Activated T-helper 1 cell treated with anti-CD3 and anti-CD28 coated beads, Interleukin-2, amount 50 U/mL, for 16 hours (primary cell): ENCODE data around the gene FBXO40.

Source experiments
- DNase-seq, 2 donors: peaks; one replicate each; pipeline ENCODE4 v3.0.0-alpha.2; 2020; ENCODE audit warnings: low read depth in 1 of 2, low spot score in 1 of 2

Gene FBXO40

DNA sequence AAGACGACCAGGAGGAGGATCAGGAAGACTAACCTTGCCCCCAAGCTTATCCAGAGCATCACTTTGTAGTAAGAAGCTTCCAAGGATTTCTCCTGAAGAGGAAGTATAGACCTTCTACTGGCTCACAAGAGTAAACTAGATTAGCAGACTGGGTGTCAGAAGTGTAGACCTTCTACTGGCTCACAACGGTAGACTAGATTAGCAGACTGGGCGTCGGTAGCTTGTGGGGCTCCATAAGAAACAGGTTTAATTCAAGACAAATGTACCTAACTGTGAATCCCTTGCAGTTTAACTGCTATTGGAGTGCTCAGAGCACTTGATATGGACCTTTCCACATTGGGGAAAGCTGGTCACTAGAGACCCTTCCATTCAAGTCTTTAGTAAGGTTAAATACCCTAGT, 12.9 kb downstream of the FBXO40 start:
- DNase-seq = no peak

DNA sequence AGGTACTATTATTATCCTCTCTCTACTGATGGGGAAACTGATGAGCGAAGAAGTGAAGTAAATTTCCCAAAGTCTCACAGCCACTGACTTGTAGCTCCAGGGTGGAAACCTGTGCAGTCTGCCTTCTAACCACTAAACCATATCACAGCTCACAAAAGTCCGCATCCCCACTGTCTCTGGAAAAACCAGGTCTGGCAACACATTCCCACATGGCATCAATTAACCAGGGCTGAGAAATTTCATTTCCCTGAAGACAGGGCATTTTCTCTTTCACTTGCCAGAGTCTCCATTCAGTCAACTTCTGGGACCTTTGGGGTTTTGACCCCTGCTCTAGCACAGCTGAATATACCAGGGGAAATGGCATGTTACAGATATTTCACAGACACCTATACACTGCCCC, 26.5 kb downstream of the FBXO40 start:
- DNase-seq = no peak

DNA sequence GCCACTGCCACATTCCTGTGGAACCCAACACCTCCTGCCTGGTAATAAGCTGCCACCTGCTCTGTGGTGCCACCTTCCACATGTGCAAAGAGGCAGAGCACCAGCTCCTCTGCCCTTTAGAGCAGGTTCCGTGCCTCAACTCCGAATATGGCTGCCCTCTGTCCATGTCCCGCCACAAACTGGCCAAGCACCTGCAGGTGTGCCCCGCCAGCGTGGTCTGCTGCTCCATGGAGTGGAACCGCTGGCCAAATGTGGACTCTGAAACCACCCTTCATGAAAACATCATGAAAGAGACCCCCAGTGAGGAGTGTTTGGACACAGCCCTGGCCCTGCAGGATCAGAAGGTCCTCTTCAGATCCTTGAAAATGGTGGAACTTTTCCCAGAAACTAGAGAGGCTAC, 28.3 kb downstream of the FBXO40 start:
- no peak for DNase-seq

DNA sequence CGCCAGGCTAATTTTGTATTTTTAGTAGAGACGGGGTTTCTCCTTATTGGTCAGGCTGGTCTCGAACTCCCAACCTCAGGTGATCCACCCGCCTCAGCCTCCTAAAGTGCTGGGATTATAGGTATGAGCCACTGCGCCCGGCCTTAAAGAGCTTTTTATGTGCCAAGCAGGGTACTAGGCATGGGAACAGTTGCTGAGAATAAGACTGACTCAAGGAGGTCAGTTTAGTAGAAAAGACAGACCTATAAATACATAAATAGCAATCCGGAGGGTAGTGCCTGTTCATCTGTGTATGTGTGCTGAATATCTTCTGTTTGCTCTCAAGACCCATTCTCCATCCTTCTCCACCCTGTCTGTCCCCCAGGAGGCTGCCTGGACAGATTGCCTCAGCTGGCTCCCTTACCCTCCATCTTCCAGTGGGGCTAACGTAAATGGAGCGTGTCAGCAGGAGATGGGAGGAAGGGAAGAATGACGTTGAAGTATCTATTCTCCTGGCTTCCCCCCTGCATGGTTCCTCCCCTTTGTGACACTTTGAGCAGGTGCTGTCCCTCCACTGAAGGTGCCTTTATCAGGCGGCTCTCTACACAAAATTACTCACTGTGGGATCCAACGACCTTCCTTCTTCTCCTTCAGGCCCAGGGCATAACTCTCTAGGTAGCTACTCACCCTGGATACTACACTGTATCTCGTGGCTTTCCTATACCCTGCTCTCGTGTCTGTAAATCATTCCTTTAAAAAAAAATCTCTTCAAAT, 31.1 kb downstream of the FBXO40 start:
- no peak for DNase-seq

DNA sequence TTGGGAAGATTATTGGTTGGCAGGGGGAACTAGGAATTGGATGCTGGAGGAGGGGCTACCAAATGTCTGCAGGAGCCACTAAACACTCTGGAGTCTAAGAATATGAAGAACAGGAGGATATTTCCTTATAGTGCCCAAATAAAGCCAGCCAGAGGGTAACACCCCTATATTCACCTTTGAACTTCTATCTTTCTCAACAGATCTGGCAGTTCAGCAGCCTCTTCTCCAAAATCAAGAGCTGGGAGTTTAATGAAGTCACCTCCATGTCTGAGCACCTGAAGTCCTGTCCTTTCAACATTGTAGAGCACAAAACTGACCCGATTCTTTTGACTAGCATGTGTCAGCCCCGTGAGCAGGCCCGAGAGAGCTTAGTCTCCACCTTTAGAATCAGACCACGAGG, 33.3 kb downstream of the FBXO40 start:
- DNase-seq = no peak

DNA sequence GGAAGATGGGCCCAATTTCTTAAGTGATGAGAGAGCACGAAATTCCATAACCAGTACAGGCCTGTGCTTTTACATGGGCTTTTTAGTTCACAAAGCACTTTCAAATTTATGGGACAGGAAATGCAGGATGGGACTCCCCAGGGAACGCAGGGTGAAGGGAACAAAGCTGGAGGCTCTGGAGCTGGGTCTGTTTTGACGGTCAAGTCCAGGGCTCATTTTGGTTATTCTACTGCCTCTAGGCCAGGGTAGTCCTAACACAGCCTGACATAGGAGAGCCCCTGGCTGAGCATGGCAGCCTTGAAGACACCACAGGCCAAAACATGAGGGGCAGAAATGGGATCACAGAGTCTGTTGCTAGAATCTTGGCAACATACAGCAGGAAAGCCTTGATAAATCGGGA, 34.0 kb downstream of the FBXO40 start:
- DNase-seq = no peak

DNA sequence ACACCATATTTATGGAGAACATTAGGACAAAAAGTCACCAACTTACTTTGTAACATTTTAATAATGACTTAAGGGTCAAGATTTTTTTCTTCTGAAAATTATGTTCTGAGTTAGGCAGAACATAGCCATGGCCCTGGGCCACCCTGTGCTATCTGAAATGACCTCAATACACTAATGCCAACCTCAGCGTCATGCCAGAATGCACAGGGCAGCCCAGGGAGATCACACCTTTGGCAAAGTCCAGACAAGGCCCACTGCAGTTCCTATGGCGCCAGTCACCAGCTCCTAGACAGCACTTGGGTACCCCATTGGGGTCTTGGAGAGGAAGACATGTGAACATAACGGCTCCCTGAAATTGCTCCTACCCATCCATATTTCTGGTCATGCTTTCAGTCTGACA, 34.4 kb downstream of the FBXO40 start:
- no peak for DNase-seq

DNA sequence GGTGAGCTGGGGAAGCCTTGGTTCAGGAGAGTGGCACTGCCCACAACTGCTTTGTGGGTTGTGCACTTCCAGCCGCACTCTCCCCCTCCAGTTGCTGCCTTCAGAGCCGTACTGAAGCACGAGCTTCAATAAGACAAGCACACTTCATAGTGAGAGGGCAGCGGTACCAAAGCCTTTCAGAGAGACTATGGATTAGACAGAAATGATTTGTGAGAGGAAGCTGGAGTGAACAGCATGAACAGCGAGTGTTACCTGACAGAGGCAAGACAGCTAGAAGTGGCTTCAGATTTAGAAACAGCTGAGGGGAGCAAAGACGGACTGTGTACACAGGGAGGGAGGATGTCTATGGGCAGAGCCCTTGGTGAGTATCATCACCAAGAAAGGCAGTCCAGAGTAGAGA, 36.4 kb downstream of the FBXO40 start:
- no peak for DNase-seq

DNA sequence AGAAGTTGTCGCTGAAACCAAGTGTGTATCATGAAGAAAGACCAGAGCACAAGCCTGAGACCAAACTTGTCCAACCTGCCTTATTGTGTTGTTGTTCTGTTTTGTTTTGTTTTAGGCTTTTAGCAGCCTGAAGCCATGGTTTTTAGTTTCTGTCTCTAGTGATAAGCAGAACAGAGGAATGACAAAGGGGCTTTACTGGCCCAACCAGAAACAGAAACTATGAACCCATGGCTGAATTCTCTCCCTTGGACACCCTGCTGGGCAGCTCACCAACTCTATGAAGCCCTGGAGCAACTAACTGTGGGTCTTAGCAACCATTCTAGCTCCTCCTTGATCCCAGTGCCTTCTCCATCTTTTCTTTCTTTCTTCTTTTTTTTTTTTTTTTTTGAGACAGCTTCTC, 37.2 kb downstream of the FBXO40 start:
- DNase-seq = no peak

DNA sequence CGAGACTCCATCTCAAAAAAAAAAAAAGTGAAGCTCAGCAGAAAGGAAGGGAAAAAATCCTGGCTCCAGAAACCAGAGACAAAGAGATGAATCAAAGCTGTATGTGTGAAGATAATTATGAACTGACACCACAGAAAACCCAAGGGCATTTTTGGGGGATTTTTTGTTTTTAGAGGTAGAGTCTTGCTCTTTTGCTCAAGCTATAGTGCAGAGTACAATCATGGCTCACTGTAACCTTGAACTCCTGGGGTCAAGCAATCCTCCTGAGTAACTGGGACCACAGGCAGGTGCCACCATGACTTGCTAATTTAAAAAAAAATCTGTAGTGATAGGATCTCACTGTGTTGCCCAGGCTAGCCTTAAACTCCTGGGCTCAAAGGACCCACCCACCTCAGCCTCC, 44.7 kb downstream of the FBXO40 start:
- DNase-seq = no peak

DNA sequence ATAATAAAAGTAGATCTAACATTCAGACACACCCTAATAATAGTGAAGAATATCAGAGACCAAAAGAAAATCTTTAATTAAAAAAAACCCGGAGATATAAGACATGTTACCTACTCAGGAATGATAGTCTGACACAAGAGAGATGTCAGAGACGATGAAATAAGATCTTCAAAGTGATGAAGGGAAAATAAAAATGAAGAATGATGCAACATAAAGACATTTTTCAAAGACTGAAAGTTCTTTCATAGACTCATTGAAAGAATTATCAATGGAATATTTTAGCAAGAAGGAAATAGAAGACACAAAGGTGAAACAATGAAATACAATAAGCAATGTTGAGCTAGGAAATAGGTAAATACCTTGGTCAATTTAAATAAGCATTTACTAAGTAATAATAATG, 47.9 kb downstream of the FBXO40 start:
- DNase-seq = no peak

DNA sequence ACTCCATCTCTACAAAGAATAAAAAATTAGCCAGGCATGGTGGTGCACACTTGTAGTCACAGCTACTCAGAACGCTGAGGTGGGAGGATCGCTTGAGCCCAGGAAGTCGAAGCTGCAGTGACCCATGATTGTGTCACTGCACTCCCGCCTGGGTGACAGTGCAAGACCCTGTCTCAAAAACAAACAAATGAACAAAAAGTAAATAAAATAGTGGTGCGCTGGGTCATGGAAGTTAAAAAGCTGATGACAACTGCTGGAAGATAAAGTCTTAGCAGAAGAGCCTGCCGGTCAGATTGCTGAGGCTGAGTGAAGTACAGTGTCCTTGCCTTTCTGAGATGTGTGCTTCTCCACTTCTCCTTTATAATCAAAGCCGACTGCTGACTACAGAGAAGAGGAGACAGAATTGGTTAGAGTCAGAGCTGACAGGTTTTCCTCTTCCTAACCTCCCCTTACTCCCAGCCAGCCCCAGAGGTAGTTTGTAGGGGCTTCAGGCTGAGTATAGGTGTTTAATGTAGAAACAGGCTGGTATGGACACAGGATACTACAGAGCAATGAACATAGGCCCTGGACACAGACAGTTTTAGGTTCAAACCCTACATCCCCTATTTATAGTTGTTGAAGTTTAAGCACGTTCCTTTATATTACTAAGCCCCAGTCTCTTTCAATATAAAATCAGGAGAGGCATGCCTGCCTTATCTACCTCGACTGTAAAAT, 49.6 kb downstream of the FBXO40 start:
- no peak for DNase-seq

DNA sequence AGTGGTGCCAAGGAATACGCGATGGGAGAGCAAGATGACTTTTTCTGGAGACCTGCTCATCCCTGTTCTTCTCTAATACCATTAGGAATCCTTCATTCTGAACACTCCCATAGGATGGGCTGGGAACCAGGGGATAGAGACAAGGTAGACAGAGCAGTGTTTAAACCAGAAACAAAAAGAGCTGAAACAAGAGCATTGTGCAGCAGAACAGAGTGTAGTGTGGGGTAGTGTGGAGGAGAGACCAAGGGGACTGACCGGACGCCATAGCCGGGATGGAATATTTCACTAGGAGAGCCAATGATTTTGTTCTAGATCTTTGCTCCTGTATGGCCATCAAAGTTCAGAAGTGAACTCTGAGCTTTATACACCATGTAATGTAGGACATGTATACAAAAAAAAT, 51.9 kb downstream of the FBXO40 start:
- DNase-seq = no peak

DNA sequence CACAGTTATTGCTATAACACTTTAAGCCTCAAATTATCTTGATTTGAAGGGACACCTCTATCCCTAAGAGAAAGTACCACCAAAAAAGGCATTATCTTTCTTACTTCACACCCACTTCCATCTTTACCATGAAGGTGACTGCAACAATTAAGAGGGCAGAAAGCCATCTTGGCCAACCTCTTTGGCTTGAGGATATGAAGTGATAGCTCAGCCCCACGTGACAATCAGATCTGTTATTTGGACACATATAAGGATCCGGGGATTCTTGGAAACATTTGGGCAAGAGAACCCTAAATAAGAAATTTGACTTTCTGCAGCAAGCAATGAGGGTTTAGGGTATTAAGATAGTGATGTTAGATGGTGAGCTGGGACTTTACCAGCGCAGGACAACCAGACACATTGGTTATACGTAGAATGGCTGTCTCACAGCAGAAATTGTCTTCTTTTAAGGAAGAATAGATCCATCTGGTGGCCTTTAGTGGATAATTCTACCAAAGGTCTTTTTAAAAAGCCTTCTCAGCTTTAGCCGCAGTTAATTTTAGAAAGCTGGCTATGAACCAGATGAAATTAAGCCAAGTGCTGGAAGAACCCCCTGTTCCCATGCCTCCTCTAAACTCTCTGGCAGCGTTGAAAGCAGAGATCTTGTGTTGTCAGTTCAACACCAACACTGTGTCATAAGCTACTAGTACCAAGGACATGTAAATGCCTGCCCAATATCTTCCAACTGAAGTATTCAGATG, 55.2 kb downstream of the FBXO40 start:
- DNase-seq = no peak

DNA sequence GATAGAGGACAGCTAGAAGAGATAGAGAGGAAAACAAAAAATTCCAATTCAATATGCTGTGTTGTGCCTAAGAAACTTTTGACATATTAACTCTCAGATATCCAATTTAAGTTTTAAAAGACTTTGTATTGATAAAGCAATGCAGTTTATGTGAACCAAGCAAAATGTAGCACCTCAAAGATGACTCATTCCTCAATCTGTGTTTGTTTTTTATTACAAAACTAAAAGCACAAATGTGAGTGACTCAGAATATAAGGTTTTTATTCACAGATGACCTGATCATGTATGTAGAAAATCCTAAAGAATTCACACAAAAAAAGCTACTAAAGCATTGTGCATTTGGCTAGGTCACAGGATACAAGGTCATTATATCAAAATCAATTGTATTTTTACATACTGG, 56.5 kb downstream of the FBXO40 start:
- DNase-seq = no peak

DNA sequence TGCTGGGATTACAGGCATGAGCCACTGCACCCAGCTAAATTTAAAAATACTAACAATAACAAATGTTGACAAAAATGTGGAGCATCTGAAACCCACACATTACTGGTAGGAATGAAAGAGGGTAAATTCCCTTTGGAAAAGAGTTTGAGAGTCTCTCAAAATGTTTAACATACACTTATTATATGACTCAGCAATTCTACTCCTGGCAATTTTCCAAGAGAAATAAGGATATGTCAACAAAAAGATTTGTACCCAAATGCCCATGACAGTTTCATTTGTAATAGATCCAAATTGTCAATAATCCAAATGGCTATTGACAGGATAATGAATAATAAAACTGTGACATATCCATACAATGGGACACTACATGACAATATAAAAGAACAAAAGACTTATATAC, 58.5 kb downstream of the FBXO40 start:
- no peak for DNase-seq

DNA sequence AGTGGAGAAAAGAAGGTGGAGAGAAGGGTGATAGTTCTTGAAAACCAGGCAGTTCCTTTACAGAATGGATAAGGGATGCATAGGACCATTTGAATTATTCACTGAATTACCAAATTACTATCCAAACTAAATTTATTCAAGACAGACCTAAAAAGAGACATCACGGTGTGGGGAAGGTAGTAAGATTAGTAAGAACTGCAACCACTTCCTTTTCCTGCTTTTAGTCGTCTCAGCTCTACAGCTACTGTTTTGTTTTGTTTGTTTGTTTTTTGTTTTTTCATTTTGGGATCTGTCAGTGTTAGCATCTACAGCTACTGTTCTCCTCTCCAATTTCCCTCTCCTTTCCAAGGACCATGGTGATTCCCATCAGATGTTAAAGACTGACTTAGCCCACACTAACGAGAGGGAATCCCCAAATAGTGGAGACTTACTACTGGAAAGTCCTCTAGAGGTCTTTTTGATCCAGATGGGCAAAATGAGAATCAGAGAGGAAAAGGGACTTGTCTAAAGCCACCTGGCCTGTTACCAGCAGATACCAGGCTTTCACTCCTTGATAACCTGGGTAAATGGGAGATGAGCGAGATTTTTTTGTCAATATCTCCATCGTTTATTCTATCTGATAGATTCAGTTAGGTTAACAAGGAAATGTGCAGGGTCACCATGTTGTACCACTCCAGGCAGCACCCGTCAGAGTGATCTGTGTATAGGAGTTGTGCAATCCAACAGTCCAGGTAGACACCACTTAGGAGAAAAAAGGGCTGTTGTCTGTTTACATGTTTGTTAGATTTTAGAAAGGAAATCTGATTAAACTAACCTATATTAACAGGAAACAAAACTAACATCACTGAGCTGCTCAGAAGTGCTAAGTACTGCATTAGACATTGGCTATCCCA, 61.6 kb downstream of the FBXO40 start:
- DNase-seq = no peak

DNA sequence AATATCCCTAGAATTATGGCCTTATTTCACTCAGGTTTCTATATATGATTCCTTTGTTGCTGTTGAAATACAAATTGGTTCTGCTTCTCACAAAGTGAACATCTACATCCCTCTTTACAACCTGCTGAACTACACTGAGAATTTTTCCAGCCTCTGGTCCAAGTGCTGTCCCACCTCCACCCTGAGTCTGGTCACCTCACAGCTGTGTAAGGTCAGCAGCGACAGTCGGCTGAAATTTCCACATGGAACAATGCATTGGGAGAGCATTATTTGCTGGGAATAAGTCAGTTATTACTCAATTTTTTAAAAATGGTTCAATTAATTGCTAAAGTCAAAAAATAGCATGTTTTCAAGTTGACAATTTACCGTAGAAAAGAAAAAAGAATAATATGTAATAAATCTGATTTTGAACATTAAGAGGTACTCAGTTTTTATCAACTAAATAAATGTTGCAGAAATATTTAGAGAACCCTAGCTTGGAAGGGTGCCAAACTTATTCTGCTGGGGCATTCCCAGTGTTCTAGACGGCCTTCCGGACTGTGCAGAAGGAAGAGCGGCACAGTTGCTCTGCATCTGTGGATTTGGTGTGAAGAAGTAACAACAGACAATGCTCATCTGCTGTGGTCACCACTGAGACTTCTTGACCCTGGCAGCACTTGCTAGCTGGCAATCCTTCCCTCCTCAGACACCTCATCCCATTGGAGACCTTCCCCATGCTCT, 65.7 kb downstream of the FBXO40 start:
- no peak for DNase-seq

DNA sequence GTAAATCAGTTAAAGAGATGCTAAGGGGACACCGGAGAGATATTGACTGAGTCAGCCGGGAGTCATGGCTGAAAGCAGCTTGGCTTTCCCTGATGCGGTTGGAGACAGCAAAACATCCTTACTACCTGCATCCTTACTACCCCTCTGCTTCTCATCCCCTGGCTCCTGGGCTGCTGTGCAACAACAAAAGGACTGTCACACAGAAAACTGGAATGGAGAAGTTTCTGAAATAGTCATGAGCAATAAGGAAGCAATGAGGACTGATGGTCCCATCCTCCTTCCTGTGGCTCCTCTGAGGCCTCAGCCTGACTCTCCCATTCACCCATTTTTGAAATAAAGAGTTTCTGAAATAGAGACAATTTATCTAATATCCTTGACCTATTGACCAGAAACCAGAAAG, 66.4 kb downstream of the FBXO40 start:
- DNase-seq = no peak

DNA sequence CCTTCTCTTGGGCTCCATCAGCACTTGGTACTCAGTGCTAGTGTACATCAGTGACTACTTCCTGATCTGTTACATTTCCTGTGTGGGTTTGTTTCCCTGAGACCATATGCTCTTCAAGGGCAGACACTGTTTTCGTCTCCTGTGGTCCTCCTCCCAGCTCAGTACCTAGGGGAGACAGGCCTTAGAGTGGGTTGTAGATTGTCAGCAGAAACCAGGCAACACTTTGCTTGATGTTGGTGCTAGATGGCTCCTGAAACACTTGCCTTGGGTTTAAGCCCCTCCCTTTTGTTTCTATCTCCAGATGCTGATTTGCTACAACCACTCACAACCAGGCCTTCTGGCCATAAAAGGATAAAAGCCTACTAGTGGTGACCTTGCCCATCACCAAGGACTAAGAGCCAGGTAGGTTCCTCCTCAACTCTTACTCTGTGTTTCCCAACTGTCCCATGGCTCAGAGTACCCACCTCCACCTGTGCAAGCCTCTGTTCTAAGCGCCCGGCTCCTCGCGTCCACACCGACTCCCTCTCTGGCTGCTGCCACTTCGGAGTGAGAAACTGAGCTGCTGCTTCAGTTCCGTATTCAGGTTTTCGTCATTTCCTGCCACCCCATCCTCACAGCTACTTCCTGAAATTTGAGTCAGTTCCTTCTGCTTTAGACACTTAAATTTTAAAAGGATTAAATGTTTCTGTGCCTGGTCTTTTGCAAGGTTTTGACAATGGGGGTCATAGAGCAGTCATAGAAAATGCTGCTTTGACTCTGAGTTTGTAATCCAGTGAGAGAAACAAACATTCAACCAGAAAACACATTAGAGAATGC, 67.4 kb downstream of the FBXO40 start, which contains the start of gene HCLS1:
HCLS1 (minus strand) TSS at position 548 of the 816 bp plus-strand sequence. CDS start 2,556 bp downstream, outside the sequence.
- DNase-seq = peak; percentile 42 to 46
